HG02852 (cell line): ENCODE data around the gene APRT.

Experiments
- ATAC-seq: cut with Tn5 transposase; IDR thresholded peaks from one replicate; pipeline ENCODE4 v1.9.1; 2021; ENCODE audit warnings: mild to moderate bottlenecking, moderate library complexity; ENCODE audit not compliant: unreplicated experiment

APRT gene

GRCh38 chr16:88811769-88812512 is at the start of gene APRT:
APRT (minus strand) TSS chr16:88811928; CDS start chr16:88811899, 29 bp downstream.
- ATAC-seq = peak; percentile 69

GRCh38 chr16:88861359-88861758 is 49.6 kb upstream of the APRT start:
- ATAC-seq = no peak

GRCh38 chr16:88859381-88860091 is 47.8 kb upstream of the APRT start:
- ATAC-seq = no peak

- ATAC-seq = no peak
Measured at GRCh38 chr16:88857728-88858339, 46.1 kb upstream of the APRT start.

- peak; percentile 79 for ATAC-seq
Measured at GRCh38 chr16:88856828-88857727, 45.4 kb upstream of the APRT start, which contains the start of the genes GALNS and TRAPPC2L. GALNS (minus strand) TSS chr16:88856947; CDS start chr16:88856877, 70 bp downstream. TRAPPC2L (plus strand) TSS chr16:88857127; CDS start chr16:88857151, 24 bp downstream.

GRCh38 chr16:88856122-88856827 is 44.5 kb upstream of the APRT start:
- ATAC-seq = no peak

- no peak for ATAC-seq
Measured at GRCh38 chr16:88855736-88856121, 44.0 kb upstream of the APRT start.

GRCh38 chr16:88855176-88855575 is 43.4 kb upstream of the APRT start:
- ATAC-seq = no peak

GRCh38 chr16:88854306-88855111 is 42.8 kb upstream of the APRT start:
- no peak for ATAC-seq

GRCh38 chr16:88853325-88853941 is 41.7 kb upstream of the APRT start:
- ATAC-seq = no peak

- no peak for ATAC-seq
Measured at GRCh38 chr16:88851616-88852015, 39.9 kb upstream of the APRT start.

- no peak for ATAC-seq
Measured at GRCh38 chr16:88850531-88851199, 38.9 kb upstream of the APRT start.

GRCh38 chr16:88848557-88848956 is 36.8 kb upstream of the APRT start:
- ATAC-seq = no peak

- no peak for ATAC-seq
Measured at GRCh38 chr16:88847654-88848053, 35.9 kb upstream of the APRT start.

GRCh38 chr16:88846088-88846487 is 34.4 kb upstream of the APRT start:
- no peak for ATAC-seq

GRCh38 chr16:88844419-88845036 is 32.8 kb upstream of the APRT start:
- no peak for ATAC-seq

GRCh38 chr16:88843256-88843655 is 31.5 kb upstream of the APRT start:
- ATAC-seq = no peak

- ATAC-seq = no peak
Measured at GRCh38 chr16:88842806-88843205, 31.1 kb upstream of the APRT start.
